Nephron progenitor cell (in vitro differentiated cells): ENCODE measurements around the gene MACROD2.

ENCODE experiments used
- DNase-seq: peaks from one replicate; pipeline ENCODE4 v3.0.0; 2021
- H3K27ac Mint-ChIP-seq: 2 replicates; pipeline ENCODE4 v1.8.0; 2021; ENCODE audit warnings: mild to moderate bottlenecking, moderate library complexity, mixed read lengths
- H3K27me3 Mint-ChIP-seq: 2 replicates; pipeline ENCODE4 v1.8.0; 2021; ENCODE audit warnings: mild to moderate bottlenecking, low read depth, mixed read lengths; ENCODE audit not compliant: poor library complexity
- H3K36me3 Mint-ChIP-seq: 2 replicates; pipeline ENCODE4 v1.8.0; 2021; ENCODE audit warnings: low read depth, mixed read lengths
- H3K4me1 Mint-ChIP-seq: 2 replicates; pipeline ENCODE4 v1.8.0; 2021; ENCODE audit warnings: mixed read lengths
- H3K4me3 Mint-ChIP-seq: 2 replicates; pipeline ENCODE4 v1.8.0; 2021; ENCODE audit warnings: mild to moderate bottlenecking, moderate library complexity, mixed read lengths
- H3K9me3 Mint-ChIP-seq: 2 replicates; pipeline ENCODE4 v1.8.0; 2021; ENCODE audit warnings: mild to moderate bottlenecking, moderate library complexity, mixed read lengths
- TF ChIP-seq, protein P1 (sequence below): fragments of 200-600 bp; sonication (generic); IDR thresholded peaks from 2 replicates; pipeline ENCODE4 v1.5.0; 2021; ENCODE audit warnings: antibody characterized with exemption

The MACROD2 gene

DNA sequence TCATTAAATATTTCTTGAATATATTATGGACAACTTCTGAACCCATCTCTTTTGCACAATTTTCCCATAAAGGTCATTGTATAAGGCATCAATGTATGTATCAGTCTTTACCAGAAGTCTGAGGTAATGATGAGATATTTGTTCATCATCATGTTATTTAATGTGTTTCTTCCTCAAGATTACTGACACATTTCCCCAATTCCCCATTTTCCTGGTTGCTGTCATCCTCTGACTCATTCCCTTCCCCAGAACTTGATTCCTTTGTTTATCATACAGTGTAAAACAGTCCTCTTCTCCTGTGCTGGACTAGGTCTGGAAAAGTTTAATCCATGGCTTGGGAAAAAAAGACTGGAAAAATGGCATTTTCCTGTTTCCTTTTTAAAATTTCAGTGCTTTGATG, 450.0 kb downstream of the MACROD2 start:
- no peak overlapping the region for H3K27ac Mint-ChIP-seq
- no peak overlapping the region for H3K4me3 Mint-ChIP-seq
- TF ChIP-seq, protein P1, sequence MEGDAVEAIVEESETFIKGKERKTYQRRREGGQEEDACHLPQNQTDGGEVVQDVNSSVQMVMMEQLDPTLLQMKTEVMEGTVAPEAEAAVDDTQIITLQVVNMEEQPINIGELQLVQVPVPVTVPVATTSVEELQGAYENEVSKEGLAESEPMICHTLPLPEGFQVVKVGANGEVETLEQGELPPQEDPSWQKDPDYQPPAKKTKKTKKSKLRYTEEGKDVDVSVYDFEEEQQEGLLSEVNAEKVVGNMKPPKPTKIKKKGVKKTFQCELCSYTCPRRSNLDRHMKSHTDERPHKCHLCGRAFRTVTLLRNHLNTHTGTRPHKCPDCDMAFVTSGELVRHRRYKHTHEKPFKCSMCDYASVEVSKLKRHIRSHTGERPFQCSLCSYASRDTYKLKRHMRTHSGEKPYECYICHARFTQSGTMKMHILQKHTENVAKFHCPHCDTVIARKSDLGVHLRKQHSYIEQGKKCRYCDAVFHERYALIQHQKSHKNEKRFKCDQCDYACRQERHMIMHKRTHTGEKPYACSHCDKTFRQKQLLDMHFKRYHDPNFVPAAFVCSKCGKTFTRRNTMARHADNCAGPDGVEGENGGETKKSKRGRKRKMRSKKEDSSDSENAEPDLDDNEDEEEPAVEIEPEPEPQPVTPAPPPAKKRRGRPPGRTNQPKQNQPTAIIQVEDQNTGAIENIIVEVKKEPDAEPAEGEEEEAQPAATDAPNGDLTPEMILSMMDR = no peak
- peaks cover 8% of the 10 kb centered on the region for H3K27me3 Mint-ChIP-seq
- no peak for DNase-seq
- H3K36me3 Mint-ChIP-seq = no peaks in the 10 kb centered on the region
- no peaks in the 10 kb centered on the region for H3K4me1 Mint-ChIP-seq
- H3K9me3 Mint-ChIP-seq = peaks cover 2% of the 10 kb centered on the region

DNA sequence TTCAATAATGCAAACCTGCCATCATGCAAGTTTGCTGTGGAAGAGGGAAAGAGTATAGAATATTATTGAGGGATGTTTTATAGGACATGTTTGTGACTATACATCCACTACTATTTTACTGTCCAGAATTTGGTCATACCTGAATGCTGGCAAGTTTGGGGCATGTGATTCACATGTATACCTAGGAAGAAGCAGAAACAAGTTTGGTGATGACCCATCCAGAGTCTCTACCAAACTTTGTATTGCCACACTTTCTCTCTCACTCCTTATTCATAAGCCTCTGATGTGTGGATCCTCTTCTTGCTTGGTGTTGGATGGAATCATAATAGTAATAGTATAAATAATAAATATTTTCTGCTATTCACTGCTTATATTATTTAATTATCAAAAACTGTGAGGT, 450.6 kb downstream of the MACROD2 start:
- Mint-ChIP-seq H3K27ac (no peak overlapping the region), H3K27me3 (peaks cover 8% of the 10 kb centered on the region), H3K4me1 (no peaks in the 10 kb centered on the region), H3K4me3 (no peak overlapping the region), H3K9me3 (no peaks in the 10 kb centered on the region), H3K36me3 (no peaks in the 10 kb centered on the region)
- DNase-seq = no peak
- TF ChIP-seq, protein P1 = no peak

GRCh38 chr20:14446446-14446845, 451.1 kb downstream of the MACROD2 start:
- peaks cover 2% of the 10 kb centered on the region for H3K36me3 Mint-ChIP-seq
- H3K4me1 Mint-ChIP-seq = no peaks in the 10 kb centered on the region
- peaks cover 8% of the 10 kb centered on the region for H3K27me3 Mint-ChIP-seq
- no peak overlapping the region for H3K4me3 Mint-ChIP-seq
- H3K9me3 Mint-ChIP-seq = peaks cover 2% of the 10 kb centered on the region
- DNase-seq = no peak
- no peak overlapping the region for H3K27ac Mint-ChIP-seq
- TF ChIP-seq, protein P1 = no peak

DNA sequence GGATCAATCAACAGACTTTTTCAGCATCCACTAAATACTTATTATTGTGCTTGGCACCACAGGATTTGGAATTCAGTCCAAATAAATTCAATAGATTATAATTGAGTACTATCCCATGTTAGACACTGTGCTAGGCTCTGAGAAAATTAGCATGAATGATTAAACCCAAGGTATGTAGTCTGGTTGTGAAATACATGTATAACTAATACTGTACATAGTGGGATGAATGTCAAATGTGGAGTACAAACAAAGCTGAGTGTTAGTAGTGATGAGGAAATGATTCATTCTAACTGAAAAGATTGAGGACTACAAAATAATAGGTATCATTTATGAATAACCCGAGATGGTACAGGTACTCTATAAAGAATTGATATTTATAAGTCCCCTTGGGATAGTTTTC, 454.0 kb downstream of the MACROD2 start:
- Mint-ChIP-seq H3K36me3 (peaks cover 5% of the 10 kb centered on the region), H3K4me1 (no peaks in the 10 kb centered on the region), H3K4me3 (no peak overlapping the region), H3K27ac (no peak overlapping the region), H3K9me3 (peaks cover 6% of the 10 kb centered on the region), H3K27me3 (peaks cover 8% of the 10 kb centered on the region)
- DNase-seq = no peak
- TF ChIP-seq, protein P1 = no peak

- Mint-ChIP-seq H3K9me3 (peaks cover 6% of the 10 kb centered on the region), H3K4me3 (no peak overlapping the region), H3K27ac (no peak overlapping the region), H3K36me3 (peaks cover 5% of the 10 kb centered on the region), H3K4me1 (no peaks in the 10 kb centered on the region), H3K27me3 (peaks cover 4% of the 10 kb centered on the region)
- no peak for DNase-seq
- TF ChIP-seq, protein P1 = no peak
Observed at GRCh38 chr20:14450256-14450655, 454.9 kb downstream of the MACROD2 start.

GRCh38 chr20:14451458-14451857, 456.1 kb downstream of the MACROD2 start:
- no peak overlapping the region for H3K27ac Mint-ChIP-seq
- H3K4me1 Mint-ChIP-seq = no peaks in the 10 kb centered on the region
- H3K27me3 Mint-ChIP-seq = peaks cover 4% of the 10 kb centered on the region
- no peak overlapping the region for H3K4me3 Mint-ChIP-seq
- no peak for DNase-seq
- peaks cover 5% of the 10 kb centered on the region for H3K36me3 Mint-ChIP-seq
- TF ChIP-seq, protein P1 = no peak
- peaks cover 6% of the 10 kb centered on the region for H3K9me3 Mint-ChIP-seq
